Endothelial cell of umbilical vein (primary cell): ENCODE results near the gene PRPS1. TPM values are rescaled to one million over a fixed set of nuclear protein-coding genes. Genes with fewer than 3 reads are reported as not detected.
A peak's percentile ranks its signal among the peaks of the same experiment; 100 is the strongest.

Experiments used
- BruUV-seq: library from RNA; stranded (reverse); fragments of 400-500 nt; replicated peaks from 2 replicates; lab custom pipeline; 2021; lab: Mats Ljungman, UMichigan
- CTCF ChIA-PET: fragments of 300-600, 350-600 bp; sonication (Branson Sonifier 250); formaldehyde crosslinking; loops from one replicate; lab custom pipeline; 2021; ENCODE audit warnings: antibody characterized with exemption, inconsistent platforms; lab: Charles Lee
- POLR2A ChIA-PET: fragments of 300-600, 350-600 bp; sonication (Branson Sonifier 250); formaldehyde crosslinking; loops from one replicate; lab custom pipeline; 2021; ENCODE audit warnings: antibody characterized with exemption, inconsistent platforms; lab: Charles Lee
- DNase-seq: peaks from one replicate; pipeline ENCODE4 v3.0.0-alpha.2; 2011; ENCODE audit warnings: low read depth, low spot score
- FAIRE-seq: peaks from 2 replicates; lab custom pipeline; 2011; peaks lifted over from hg19 to GRCh38; lab: Jason Lieb, UNC
- H2AFZ ChIP-seq: 2 replicates; pipeline ENCODE4 v1.6.0; 2012; ENCODE audit warnings: low read depth, low read length, control low read depth, inconsistent platforms
- H3K27ac ChIP-seq: 2 replicates; pipeline ENCODE4 v1.5.1; 2011; ENCODE audit warnings: low read depth, mild to moderate bottlenecking, control low read depth, low read length, moderate library complexity; ENCODE audit not compliant: insufficient read depth
- H3K27me3 ChIP-seq, 2 experiments: 2 replicates each; pipeline versions ENCODE4 v1.6.0 to v1.6.1; 2011; ENCODE audit warnings: low read length in 2 of 2, mixed read lengths in 1 of 2; ENCODE audit not compliant: control insufficient read depth in 2 of 2, insufficient read depth in 2 of 2
- H3K36me3 ChIP-seq, 2 experiments: 2 replicates in 1 of 2; 3 replicates in 1 of 2; pipeline ENCODE4 v1.5.1; 2011; ENCODE audit warnings: low read length in 2 of 2, mild to moderate bottlenecking in 1 of 2, moderate library complexity in 1 of 2; ENCODE audit not compliant: control insufficient read depth in 2 of 2, insufficient read depth in 2 of 2; ENCODE audit errors: extremely low read depth in 1 of 2
- H3K4me1 ChIP-seq: 3 replicates; pipeline ENCODE4 v1.5.1; 2011; ENCODE audit warnings: mild to moderate bottlenecking, low read length; ENCODE audit not compliant: control insufficient read depth, insufficient read depth; ENCODE audit errors: extremely low read depth
- H3K4me2 ChIP-seq: 2 replicates; pipeline ENCODE4 v1.6.1; 2011; ENCODE audit warnings: low read length, control low read depth, mixed read lengths; ENCODE audit not compliant: insufficient read depth
- H3K4me3 ChIP-seq, 3 experiments: fragments of 200-600 bp in 1 of 3; sonication (generic), shearing (Covaris generic) in 1 of 3; replicated peaks in 1 of 3; 2 replicates each; pipeline ENCODE4 v1.5.1; 2011 to 2016; ENCODE audit warnings: control low read depth in 3 of 3, low read length in 3 of 3, mild to moderate bottlenecking in 2 of 3, inconsistent platforms in 1 of 3, low read depth in 1 of 3, moderate library complexity in 1 of 3; ENCODE audit not compliant: insufficient read depth in 1 of 3
- H3K79me2 ChIP-seq: 2 replicates; pipeline ENCODE4 v1.6.0; 2012; ENCODE audit warnings: low read length, inconsistent platforms; ENCODE audit not compliant: control insufficient read depth, insufficient read depth
- H3K9ac ChIP-seq: replicated peaks from 2 replicates; pipeline ENCODE3; 2011; ENCODE audit warnings: low read length, control low read depth; ENCODE audit not compliant: insufficient read depth; ENCODE audit errors: extremely low read depth
- H3K9me1 ChIP-seq: replicated peaks from 3 replicates; pipeline ENCODE4 v1.6.0; 2011; ENCODE audit warnings: mild to moderate bottlenecking, low read length; ENCODE audit not compliant: control insufficient read depth, insufficient read depth; ENCODE audit errors: extremely low read depth
- H3K9me3 ChIP-seq: replicated peaks from 2 replicates; pipeline ENCODE4 v1.5.1; 2012; ENCODE audit warnings: low read length, inconsistent platforms; ENCODE audit not compliant: control insufficient read depth, insufficient read depth
- H4K20me1 ChIP-seq: replicated peaks from 2 replicates; pipeline ENCODE3; 2011; ENCODE audit warnings: mild to moderate bottlenecking, low read length; ENCODE audit not compliant: control insufficient read depth, insufficient read depth; ENCODE audit errors: extremely low read depth
- FOS ChIP-seq: IDR thresholded peaks from 2 replicates; pipeline ENCODE4 v1.6.1; 2011; ENCODE audit warnings: mild to moderate bottlenecking, low read length, moderate library complexity, borderline replicate concordance; ENCODE audit not compliant: insufficient read depth
- MAX ChIP-seq: IDR thresholded peaks from 2 replicates; pipeline ENCODE4 v1.6.1; 2011; ENCODE audit not compliant: insufficient read depth, insufficient read length
- MYC ChIP-seq: IDR thresholded peaks from one replicate; pipeline ENCODE4 v1.6.1; 2011; ENCODE audit warnings: mild to moderate bottlenecking, low read depth, low read length
- POLR2AphosphoS5 ChIP-seq: IDR thresholded peaks from 2 replicates; pipeline ENCODE4 v1.6.1; 2012; ENCODE audit warnings: low read depth, mild to moderate bottlenecking, control low read depth, low read length, moderate library complexity; ENCODE audit not compliant: insufficient read depth
- dilution Hi-C: fragments of 300-500 bp; cut with MboI; formaldehyde crosslinking; loops from one replicate; pipeline ENCODE4 v1.15.0; 2019; ENCODE audit warnings: low sequenced_read_pairs; ENCODE audit not compliant: extremely low pct_ligation_motif_present
- intact Hi-C: fragments of 100-400 bp; cut with micrococcal nuclease; formaldehyde crosslinking; loops from one replicate; pipeline ENCODE4 v1.10.0; 2022
- polyA plus RNA-seq, 4 experiments: library from polyadenylated mRNA; depleted of rRNA in 3 of 4; stranded (reverse) in 3 of 4; unstranded in 1 of 4; fragments of >200 nt; gene quantifications; 2 replicates each; pipeline versions ENCODE4 v1.2.1 to v1.2.3, GENCODE V29; 2011 to 2012; ENCODE audit warnings: missing spikeins in 1 of 4
- total RNA-seq: library from RNA; stranded (reverse); gene quantifications from 2 replicates; pipeline ENCODE4 v1.2.3, GENCODE V29; 2021

Gene PRPS1
- total and polyA plus RNA-seq, 2 donors (not counting 3 experiments of a cell fraction or from before 2014, with no cell fraction given) = 30.9 to 36.8 TPM

DNA sequence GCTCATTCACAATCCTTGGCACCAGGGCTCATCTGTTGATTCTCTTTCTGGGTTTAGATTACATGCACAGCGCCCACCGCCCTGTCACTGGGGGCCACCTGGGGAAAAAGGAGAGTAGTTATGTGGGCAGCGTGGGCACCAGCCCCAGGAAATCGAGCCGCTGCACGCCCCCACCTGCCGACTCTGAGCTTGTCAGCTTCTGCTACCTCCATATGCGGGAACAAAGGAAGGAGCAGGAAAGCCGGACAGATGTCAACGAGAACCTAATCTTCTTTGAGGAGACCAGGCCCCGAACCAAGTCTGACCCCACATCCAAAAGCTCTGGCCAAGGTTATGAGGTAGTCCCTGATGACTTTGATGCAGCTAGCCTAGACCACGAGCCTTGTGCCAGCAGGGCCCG, 31.0 kb upstream of the PRPS1 start:
- no peaks in the 10 kb centered on the region for H3K4me1 ChIP-seq
- no peak overlapping the region for H2AFZ ChIP-seq
- H3K36me3 ChIP-seq = no peaks in the 10 kb centered on the region
- no peak overlapping the region for H3K27ac ChIP-seq
- H4K20me1 ChIP-seq = no peaks in the 10 kb centered on the region
- ChIA-PET POLR2A (no interaction called here), CTCF (no interaction called here)
- intact Hi-C loops (no loop called here), dilution Hi-C loops (no loop called here)
- BruUV-seq = no TSS peak
- no peaks in the 10 kb centered on the region for H3K27me3 ChIP-seq
- H3K4me2 ChIP-seq = no peak overlapping the region
- H3K9me1 ChIP-seq = no peaks in the 10 kb centered on the region
- H3K79me2 ChIP-seq = no peaks in the 10 kb centered on the region
- H3K9me3 ChIP-seq = no peaks in the 10 kb centered on the region
- no peak for TF ChIP-seq MAX
- no peak for TF ChIP-seq POLR2AphosphoS5
- TF ChIP-seq MYC = no peak
- TF ChIP-seq FOS = no peak
- no peak overlapping the region for H3K4me3 ChIP-seq
- DNase-seq (no peak), FAIRE-seq (peak; percentile 12)
- H3K9ac ChIP-seq = no peak overlapping the region

- H3K9me1 ChIP-seq = no peaks in the 10 kb centered on the region
- TF ChIP-seq POLR2AphosphoS5 = no peak
- no peak overlapping the region for H3K27ac ChIP-seq
- DNase-seq (no peak), FAIRE-seq (no peak)
- BruUV-seq = no TSS peak
- no peak overlapping the region for H3K4me3 ChIP-seq
- no peaks in the 10 kb centered on the region for H3K79me2 ChIP-seq
- ChIA-PET POLR2A (no interaction called here), CTCF (no interaction called here)
- H3K27me3 ChIP-seq = no peaks in the 10 kb centered on the region
- no peaks in the 10 kb centered on the region for H3K9me3 ChIP-seq
- dilution Hi-C loops = no loop called here
- H3K36me3 ChIP-seq = no peaks in the 10 kb centered on the region
- intact Hi-C loops = no loop called here
- H3K4me1 ChIP-seq = no peaks in the 10 kb centered on the region
- H2AFZ ChIP-seq = no peak overlapping the region
- H4K20me1 ChIP-seq = no peaks in the 10 kb centered on the region
- H3K9ac ChIP-seq = no peak overlapping the region
- H3K4me2 ChIP-seq = no peak overlapping the region
Measured at GRCh38 chrX:107597791-107598190, 30.5 kb upstream of the PRPS1 start.
